NT2/D1 (cell line): ENCODE measurements around the gene ZNF597.

Source experiments
- SUZ12 ChIP-seq: IDR thresholded peaks from 2 replicates; pipeline ENCODE4 v1.6.1; 2011; ENCODE audit not compliant: insufficient read length, insufficient read depth; ENCODE audit errors: extremely low read depth
- YY1 ChIP-seq: IDR thresholded peaks from 2 replicates; pipeline ENCODE4 v1.6.1; 2011; ENCODE audit not compliant: insufficient read length, insufficient read depth
- ZNF274 ChIP-seq: IDR thresholded peaks from 2 replicates; pipeline ENCODE4 v1.6.1; 2011; ENCODE audit warnings: mild to moderate bottlenecking, low read depth, low read length

- TF ChIP-seq ZNF274: no peak
- no peak for TF ChIP-seq YY1
- no peak for TF ChIP-seq SUZ12
Measured at GRCh38 chr16:3383045-3383448, 60.3 kb downstream of the ZNF597 start.
